CD4-positive, alpha-beta T cell treated with Interleukin-2 at 100 ng/mL for 4 hours (primary cell): ENCODE measurements around the gene SUPT6H.

Experiments
- DNase-seq: peaks from one replicate; pipeline ENCODE4 v3.0.0-alpha.2; 2020; ENCODE audit warnings: low spot score

Gene SUPT6H

GRCh38 chr17:28737770-28738679 lies 76.0 kb downstream of the SUPT6H start:
- DNase-seq, result no peak

- DNase-seq, result peak; percentile 50
Measured at GRCh38 chr17:28738680-28739384, 76.8 kb downstream of the SUPT6H start.

- no peak for DNase-seq
Measured at GRCh38 chr17:28740406-28741357, 78.7 kb downstream of the SUPT6H start.

- DNase-seq, result no peak
Measured at GRCh38 chr17:28741358-28742349, 79.6 kb downstream of the SUPT6H start.

- peak; percentile 63 for DNase-seq
Measured at GRCh38 chr17:28743243-28744103, 81.5 kb downstream of the SUPT6H start, which contains the start of gene TRAF4. Gene TRAF4, plus strand, starts transcription at chr17:28744011. Its CDS starts 102 bp downstream, at chr17:28744113.

GRCh38 chr17:28744104-28744971 lies 82.3 kb downstream of the SUPT6H start:
- DNase-seq, result peak; percentile 56

- DNase-seq, result no peak
Measured at GRCh38 chr17:28744972-28745785, 83.2 kb downstream of the SUPT6H start.

- DNase-seq, result no peak
Measured at GRCh38 chr17:28745786-28746411, 83.9 kb downstream of the SUPT6H start.

GRCh38 chr17:28746611-28747050 lies 84.6 kb downstream of the SUPT6H start:
- DNase-seq, result no peak

GRCh38 chr17:28747051-28747691 lies 85.2 kb downstream of the SUPT6H start:
- DNase-seq, result no peak

GRCh38 chr17:28747801-28748750 lies 86.1 kb downstream of the SUPT6H start:
- DNase-seq, result no peak

GRCh38 chr17:28748852-28749515 lies 87.0 kb downstream of the SUPT6H start:
- no peak for DNase-seq

GRCh38 chr17:28749516-28750177 lies 87.6 kb downstream of the SUPT6H start:
- DNase-seq, result no peak
